GM12878 (cell line): Measurements from ENCODE around the gene UBE2E2.

Source experiments
- ATF3 ChIP-seq: IDR thresholded peaks from 2 replicates; pipeline ENCODE4 v1.6.1; 2011; ENCODE audit warnings: low read depth, mild to moderate bottlenecking, low read length, moderate library complexity, borderline replicate concordance; ENCODE audit errors: extremely low read depth
- CEBPB ChIP-seq, 2 experiments: fragments of 150-350 bp in 1 of 2; IDR thresholded peaks; 2 replicates each; pipeline ENCODE4 v1.6.1; 2012 to 2014; ENCODE audit warnings: low read depth in 2 of 2, low read length in 2 of 2, borderline replicate concordance in 1 of 2, inconsistent platforms in 1 of 2
- CTCF ChIP-seq, 3 experiments: IDR thresholded peaks in 2 of 3; conservative IDR thresholded peaks in 1 of 3; 2 replicates each; pipeline ENCODE4 v1.5.1; 2011; ENCODE audit warnings: low read depth in 3 of 3, low read length in 3 of 3, mild to moderate bottlenecking in 3 of 3, control low read depth in 2 of 3, moderate library complexity in 2 of 3, inconsistent platforms in 1 of 3, mixed read lengths in 1 of 3; ENCODE audit not compliant: control insufficient read depth in 2 of 3, insufficient read depth in 1 of 3; ENCODE audit errors: extremely low read depth in 1 of 3
- E2F8 ChIP-seq: fragments of 450-650 bp; IDR thresholded peaks from 2 replicates; pipeline ENCODE4 v1.6.1; 2018; ENCODE audit warnings: mild to moderate bottlenecking, low read depth, moderate library complexity; ENCODE audit not compliant: partially characterized antibody
- E4F1 ChIP-seq: fragments of 450-650 bp; IDR thresholded peaks from 2 replicates; pipeline ENCODE4 v1.6.1; 2018; ENCODE audit warnings: borderline replicate concordance, mild to moderate bottlenecking; ENCODE audit not compliant: partially characterized antibody
- RFX5 ChIP-seq: IDR thresholded peaks from 2 replicates; pipeline ENCODE4 v1.6.1; 2011; ENCODE audit warnings: low read depth, low read length, improper control_type of control experiment
- SREBF2 ChIP-seq: IDR thresholded peaks from 2 replicates; pipeline ENCODE4 v1.6.1; 2012; ENCODE audit warnings: mild to moderate bottlenecking, low read length
- TAF1 ChIP-seq: IDR thresholded peaks from 2 replicates; pipeline ENCODE4 v1.6.1; 2011; ENCODE audit warnings: mild to moderate bottlenecking, low read depth, low read length, borderline replicate concordance
- USF2 ChIP-seq: IDR thresholded peaks from 2 replicates; pipeline ENCODE4 v1.6.1; 2011; ENCODE audit warnings: low read depth, low read length, improper control_type of control experiment, borderline replicate concordance
- YY1 ChIP-seq: IDR thresholded peaks from 2 replicates; pipeline ENCODE4 v1.6.1; 2011; ENCODE audit warnings: low read depth, mild to moderate bottlenecking, low read length
- ZZZ3 ChIP-seq: IDR thresholded peaks from 2 replicates; pipeline ENCODE4 v1.6.1; 2011; ENCODE audit warnings: low read depth; ENCODE audit not compliant: control insufficient read depth, insufficient read length

- TF ChIP-seq CTCF (IDR thresholded peaks at IDR 0.05 in 2 of 3, conservative IDR thresholded peaks at IDR 0.05 in 1 of 3; ENCODE audit: control insufficient read depth in 2 of 3, extremely low read depth in 1 of 3, insufficient read depth in 1 of 3, low read depth in 3 of 3, low read length in 3 of 3) (no peak), E2F8 (no peak), CEBPB (IDR thresholded peaks at IDR 0.05; ENCODE audit: borderline replicate concordance in 1 of 2, low read depth in 2 of 2, low read length in 2 of 2) (no peak), SREBF2 (no peak), E4F1 (no peak), RFX5 (no peak), TAF1 (no peak), YY1 (no peak), ATF3 (no peak), ZZZ3 (no peak), USF2 (no peak)
Observed at GRCh38 chr3:23494967-23495366, 291.8 kb downstream of the UBE2E2 start.
